MCF 10A (cell line): ENCODE measurements around the gene OR51S1. TPM values are rescaled to one million over a fixed set of nuclear protein-coding genes. Genes with fewer than 3 reads are reported as not detected.
"Not testable (repeated sequence)": the region's sequence is repeated elsewhere in the genome, so short reads cannot be mapped to it uniquely, and the experiment has no call there.

Experiments
- BruUV-seq: library from RNA; stranded (reverse); fragments of 400-500 nt; replicated peaks from 2 replicates; lab custom pipeline; 2021; lab: Mats Ljungman, UMichigan
- CTCF ChIA-PET: fragments of 300-600 bp; sonication (Branson Sonifier 250); formaldehyde crosslinking; extraction: SDS; loops from one replicate; lab custom pipeline; 2021; ENCODE audit warnings: antibody characterized with exemption, inconsistent platforms; lab: Yijun Ruan, JAX
- POLR2A ChIA-PET: fragments of 300-600, 350-650 bp; sonication (Branson Sonifier 250); formaldehyde crosslinking; extraction: SDS; loops from one replicate; lab custom pipeline; 2020; ENCODE audit warnings: antibody characterized with exemption, inconsistent platforms; lab: Yijun Ruan, JAX
- DNase-seq: peaks from one replicate; pipeline ENCODE4 v3.0.0-alpha.2; 2018; ENCODE audit not compliant: unreplicated experiment
- H3K27ac Mint-ChIP-seq: one replicate; pipeline ENCODE4 v1.8.0; 2022; ENCODE audit warnings: mild to moderate bottlenecking, low read depth, mixed read lengths; ENCODE audit not compliant: unreplicated experiment
- H3K27me3 Mint-ChIP-seq: one replicate; pipeline ENCODE4 v1.8.0; 2022; ENCODE audit warnings: mixed read lengths; ENCODE audit not compliant: insufficient read depth, unreplicated experiment
- H3K36me3 Mint-ChIP-seq: one replicate; pipeline ENCODE4 v1.8.0; 2022; ENCODE audit warnings: mild to moderate bottlenecking, moderate library complexity, mixed read lengths; ENCODE audit not compliant: insufficient read depth, unreplicated experiment
- H3K4me1 Mint-ChIP-seq: one replicate; pipeline ENCODE4 v1.8.0; 2022; ENCODE audit warnings: mixed read lengths; ENCODE audit not compliant: insufficient read depth, unreplicated experiment
- H3K4me3 Mint-ChIP-seq: one replicate; pipeline ENCODE4 v1.8.0; 2022; ENCODE audit warnings: mild to moderate bottlenecking, moderate library complexity, mixed read lengths; ENCODE audit not compliant: unreplicated experiment
- H3K9me3 Mint-ChIP-seq: one replicate; pipeline ENCODE4 v1.8.0; 2022; ENCODE audit warnings: mixed read lengths; ENCODE audit not compliant: unreplicated experiment
- intact Hi-C: fragments of 100-400 bp; cut with micrococcal nuclease; formaldehyde crosslinking; loops from 2 replicates; pipeline ENCODE4 v1.14.1; 2022
- total RNA-seq: library from RNA; stranded (reverse); gene quantifications from 2 replicates; pipeline ENCODE4 v1.2.3, GENCODE V29; 2022
- TF ChIP-seq, protein P1 (sequence below): fragments of 200-600 bp; IDR thresholded peaks from one replicate; pipeline ENCODE4 v1.8.0; 2022; ENCODE audit warnings: antibody characterized with exemption, mild to moderate bottlenecking; ENCODE audit not compliant: unreplicated experiment

Gene OR51S1
- total RNA-seq, 1 experiment from 2014 or later, result not detected

DNA sequence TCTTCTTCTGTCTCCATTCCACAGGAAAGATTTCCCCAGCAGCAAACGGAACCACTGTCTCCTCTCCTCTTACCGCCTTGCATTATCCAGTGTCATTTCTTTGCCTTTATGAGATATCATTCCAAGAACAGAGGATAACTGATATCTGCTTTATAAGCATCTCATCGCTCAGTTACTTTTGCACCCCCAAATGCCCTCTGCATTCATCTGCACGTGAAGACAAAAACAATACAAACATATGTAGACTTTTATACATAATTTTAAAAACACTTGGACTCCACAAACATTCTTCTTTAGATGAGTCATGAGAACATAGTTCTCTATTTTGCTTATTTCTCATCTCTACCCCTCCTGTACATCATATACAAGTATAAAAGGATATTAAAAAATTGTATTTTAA, 32.2 kb upstream of the OR51S1 start:
- H3K9me3 Mint-ChIP-seq, result no peaks in the 10 kb centered on the region
- no peak overlapping the region for H3K4me3 Mint-ChIP-seq
- CTCF ChIA-PET, result interaction anchor here (0.6 kb wide), 1 partner anchor 1525 kb away, joined by 4 read pairs; no protein-coding TSS in a partner anchor
- TF ChIP-seq, protein P1, sequence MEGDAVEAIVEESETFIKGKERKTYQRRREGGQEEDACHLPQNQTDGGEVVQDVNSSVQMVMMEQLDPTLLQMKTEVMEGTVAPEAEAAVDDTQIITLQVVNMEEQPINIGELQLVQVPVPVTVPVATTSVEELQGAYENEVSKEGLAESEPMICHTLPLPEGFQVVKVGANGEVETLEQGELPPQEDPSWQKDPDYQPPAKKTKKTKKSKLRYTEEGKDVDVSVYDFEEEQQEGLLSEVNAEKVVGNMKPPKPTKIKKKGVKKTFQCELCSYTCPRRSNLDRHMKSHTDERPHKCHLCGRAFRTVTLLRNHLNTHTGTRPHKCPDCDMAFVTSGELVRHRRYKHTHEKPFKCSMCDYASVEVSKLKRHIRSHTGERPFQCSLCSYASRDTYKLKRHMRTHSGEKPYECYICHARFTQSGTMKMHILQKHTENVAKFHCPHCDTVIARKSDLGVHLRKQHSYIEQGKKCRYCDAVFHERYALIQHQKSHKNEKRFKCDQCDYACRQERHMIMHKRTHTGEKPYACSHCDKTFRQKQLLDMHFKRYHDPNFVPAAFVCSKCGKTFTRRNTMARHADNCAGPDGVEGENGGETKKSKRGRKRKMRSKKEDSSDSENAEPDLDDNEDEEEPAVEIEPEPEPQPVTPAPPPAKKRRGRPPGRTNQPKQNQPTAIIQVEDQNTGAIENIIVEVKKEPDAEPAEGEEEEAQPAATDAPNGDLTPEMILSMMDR, result no peak
- BruUV-seq, result no TSS peak
- intact Hi-C loops, result no loop called here
- no peaks in the 10 kb centered on the region for H3K36me3 Mint-ChIP-seq
- H3K4me1 Mint-ChIP-seq, result no peaks in the 10 kb centered on the region
- POLR2A ChIA-PET, result no interaction called here
- no peak for DNase-seq
- H3K27ac Mint-ChIP-seq, result no peak overlapping the region
- peaks cover 46% of the 10 kb centered on the region for H3K27me3 Mint-ChIP-seq

DNA sequence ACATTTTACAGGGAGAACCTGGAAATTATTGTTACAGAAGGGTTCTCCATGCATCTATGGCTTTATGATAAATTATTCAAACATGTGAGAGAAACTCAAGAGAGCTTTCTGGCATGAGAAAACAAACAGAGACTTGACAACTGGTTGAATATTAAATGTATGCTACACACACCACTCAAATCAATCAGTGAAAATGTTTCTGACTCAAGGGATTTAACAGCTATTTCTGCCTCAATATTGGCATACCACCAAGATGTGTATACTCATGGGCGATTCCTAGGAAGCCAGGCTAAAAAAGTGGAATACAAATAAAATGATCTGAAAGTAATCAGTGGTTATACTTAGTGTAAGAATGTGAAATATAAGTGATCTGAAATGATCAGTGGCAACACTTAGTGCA, 16.8 kb upstream of the OR51S1 start:
- peaks cover 13% of the 10 kb centered on the region for H3K27me3 Mint-ChIP-seq
- CTCF ChIA-PET, result interaction anchor here (0.8 kb wide), 1 partner anchor 230 kb away, joined by 3 read pairs; no protein-coding TSS in a partner anchor
- H3K36me3 Mint-ChIP-seq, result no peaks in the 10 kb centered on the region
- POLR2A ChIA-PET, result no interaction called here
- BruUV-seq, result no TSS peak
- TF ChIP-seq, protein P1, result no peak
- H3K4me3 Mint-ChIP-seq, result no peak overlapping the region
- H3K9me3 Mint-ChIP-seq, result peaks cover 8% of the 10 kb centered on the region
- no peaks in the 10 kb centered on the region for H3K4me1 Mint-ChIP-seq
- intact Hi-C loops, result no loop called here
- no peak for DNase-seq
- no peak overlapping the region for H3K27ac Mint-ChIP-seq

DNA sequence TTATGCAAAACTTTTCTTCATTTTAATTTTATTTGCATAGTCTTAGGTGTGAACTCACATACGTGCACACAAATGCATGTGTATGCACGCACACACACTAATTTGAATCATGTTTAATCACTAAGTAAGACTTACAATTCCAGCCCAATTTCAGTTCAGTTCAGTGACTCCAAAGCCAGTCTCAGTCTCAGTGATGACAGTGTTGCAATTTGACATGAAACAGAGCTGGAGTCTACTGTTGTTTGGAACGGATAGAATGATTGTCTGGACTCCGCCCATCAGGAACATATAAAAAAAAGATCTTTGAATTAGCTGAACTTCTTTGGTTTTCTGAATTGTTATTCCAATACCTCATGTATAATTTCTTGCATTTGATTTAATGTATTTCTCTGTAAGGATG, 14.9 kb upstream of the OR51S1 start:
- ChIA-PET CTCF (no interaction called here), POLR2A (no interaction called here)
- Mint-ChIP-seq H3K27ac (no peak overlapping the region), H3K4me3 (no peak overlapping the region), H3K4me1 (no peaks in the 10 kb centered on the region), H3K36me3 (no peaks in the 10 kb centered on the region), H3K9me3 (peaks cover 16% of the 10 kb centered on the region), H3K27me3 (peaks cover 13% of the 10 kb centered on the region)
- TF ChIP-seq, protein P1, result no peak
- BruUV-seq, result no TSS peak
- intact Hi-C loops, result no loop called here
- no peak for DNase-seq

DNA sequence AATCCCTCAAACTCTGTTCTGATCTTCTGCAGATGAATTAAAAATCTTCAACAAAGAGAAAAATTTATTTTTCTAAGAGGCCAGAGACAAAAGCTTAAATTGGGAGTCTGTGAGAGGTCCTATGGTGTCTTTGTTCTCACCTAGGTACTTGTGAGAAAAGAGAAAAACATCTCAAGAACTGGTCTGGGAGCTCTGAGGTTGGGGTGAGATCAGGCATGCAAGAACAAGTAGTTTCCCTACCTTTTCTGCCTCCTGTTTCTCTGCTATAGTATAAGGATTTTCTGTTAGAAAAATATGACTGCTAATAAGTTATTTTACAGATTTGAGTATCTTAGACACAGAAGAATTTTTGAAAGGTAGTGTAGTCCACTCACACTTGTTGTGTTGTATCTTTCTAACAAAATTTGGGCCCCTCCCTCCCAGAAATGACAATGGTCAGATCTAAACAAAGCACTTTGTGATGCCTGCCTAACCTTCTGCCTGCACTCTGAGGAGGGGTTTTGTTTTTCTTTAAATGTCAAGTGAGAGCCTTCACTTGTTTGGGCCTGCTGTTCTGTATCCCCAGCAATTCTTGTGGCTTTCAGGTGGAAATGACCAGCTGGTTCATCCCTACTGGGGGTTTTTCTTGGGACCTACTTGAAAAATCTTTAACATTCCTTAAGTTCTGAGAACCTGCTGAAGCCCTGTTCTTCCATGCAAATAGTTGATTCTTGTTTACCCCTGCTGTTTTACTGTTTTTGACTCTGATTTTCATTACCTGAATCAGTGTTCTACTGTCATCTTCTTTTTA, 13.6 kb upstream of the OR51S1 start:
- no TSS peak for BruUV-seq
- Mint-ChIP-seq H3K27ac (no peak overlapping the region), H3K4me1 (no peaks in the 10 kb centered on the region), H3K9me3 (peaks cover 16% of the 10 kb centered on the region), H3K27me3 (peaks cover 13% of the 10 kb centered on the region), H3K4me3 (no peak overlapping the region), H3K36me3 (no peaks in the 10 kb centered on the region)
- DNase-seq, result no peak
- CTCF ChIA-PET, result no interaction called here
- intact Hi-C loops, result no loop called here
- POLR2A ChIA-PET, result interaction anchor here (0.6 kb wide), 1 partner anchor 38 kb away, joined by 4 read pairs; no protein-coding TSS in a partner anchor
- TF ChIP-seq, protein P1, result no peak

DNA sequence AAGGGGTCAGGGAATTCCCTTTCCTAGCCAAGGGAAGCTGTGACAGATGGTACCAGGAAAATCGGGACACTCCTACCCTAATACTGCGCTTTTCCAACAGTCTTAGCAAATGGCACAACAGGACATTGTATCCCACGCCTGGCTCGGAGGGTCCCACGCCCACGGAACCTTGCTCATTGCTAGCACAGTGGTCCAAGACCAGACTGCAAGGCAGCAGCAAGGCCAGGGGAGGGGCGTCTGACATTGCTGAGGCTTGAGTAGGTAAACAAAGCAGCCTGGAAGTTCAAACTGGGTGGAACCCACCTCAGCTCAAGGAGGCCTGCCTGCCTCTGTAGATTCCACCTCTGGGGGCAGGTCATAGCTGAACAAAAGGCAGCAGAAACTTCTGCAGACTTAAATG, 5.3 kb upstream of the OR51S1 start:
- POLR2A ChIA-PET, H3K36me3 Mint-ChIP-seq, BruUV-seq, H3K4me1 Mint-ChIP-seq, intact Hi-C loops, DNase-seq, H3K4me3 Mint-ChIP-seq, H3K27ac Mint-ChIP-seq, CTCF ChIA-PET: not testable (repeated sequence)
- Mint-ChIP-seq H3K9me3 (peaks cover 10% of the 10 kb centered on the region), H3K27me3 (peaks cover 11% of the 10 kb centered on the region)
